Measurements from ENCODE around the gene NUDT9.

- TF ChIP-seq GATA2 (IDR thresholded peaks at IDR 0.05; ENCODE audit: low read depth, low read length) (no peak), GATA3 (IDR thresholded peaks at IDR 0.05; ENCODE audit: low read depth, low read length) (no peak)
Measured at GRCh38 chr4:87399954-87400353, 22.4 kb upstream of the NUDT9 start.

Data from SH-SY5Y (cell line).